ENCODE data around the gene MEMO1.
"Not testable (repeated sequence)": the region's sequence is repeated elsewhere in the genome, so short reads cannot be mapped to it uniquely, and the experiment has no call there.

MEMO1 gene

GRCh38 chr2:31979956-31980355, 30.9 kb downstream of the MEMO1 start:
- no peak overlapping the region for H3K27ac ChIP-seq (ENCODE audit: low read length)
- H3K9me3 ChIP-seq (ENCODE audit: control insufficient read depth, insufficient read depth, low read length) = no peaks in the 10 kb centered on the region
- no peaks in the 10 kb centered on the region for H3K36me3 ChIP-seq (ENCODE audit: control insufficient read depth, insufficient read depth, low read length)
- H3K4me3 ChIP-seq (ENCODE audit: low read length) = no peak overlapping the region
- H3K27me3 ChIP-seq (ENCODE audit: control insufficient read depth, insufficient read depth, low read length) = no peaks in the 10 kb centered on the region
- no CpG with 5 or more reads among the region's 3 CpGs for WGBS (ENCODE audit: insufficient coverage, insufficient read length)
- H3K4me1 ChIP-seq (ENCODE audit: control insufficient read depth, insufficient read depth, low read length) = no peaks in the 10 kb centered on the region
- no peak for DNase-seq (ENCODE audit: low read depth, low spot score)

- H3K4me1 ChIP-seq (ENCODE audit: control insufficient read depth, insufficient read depth, low read length) = no peaks in the 10 kb centered on the region
- H3K4me3 ChIP-seq (ENCODE audit: low read length) = no peak overlapping the region
- no peak for DNase-seq (ENCODE audit: low read depth, low spot score)
- no peaks in the 10 kb centered on the region for H3K36me3 ChIP-seq (ENCODE audit: control insufficient read depth, insufficient read depth, low read length)
- H3K27ac ChIP-seq (ENCODE audit: low read length) = no peak overlapping the region
- H3K9me3 ChIP-seq (ENCODE audit: control insufficient read depth, insufficient read depth, low read length) = no peaks in the 10 kb centered on the region
- WGBS (ENCODE audit: insufficient coverage, insufficient read length) = no CpG with 5 or more reads among the region's 3 CpGs
- H3K27me3 ChIP-seq (ENCODE audit: control insufficient read depth, insufficient read depth, low read length) = no peaks in the 10 kb centered on the region
Observed at GRCh38 chr2:31979018-31979417, 31.8 kb downstream of the MEMO1 start.

DNA sequence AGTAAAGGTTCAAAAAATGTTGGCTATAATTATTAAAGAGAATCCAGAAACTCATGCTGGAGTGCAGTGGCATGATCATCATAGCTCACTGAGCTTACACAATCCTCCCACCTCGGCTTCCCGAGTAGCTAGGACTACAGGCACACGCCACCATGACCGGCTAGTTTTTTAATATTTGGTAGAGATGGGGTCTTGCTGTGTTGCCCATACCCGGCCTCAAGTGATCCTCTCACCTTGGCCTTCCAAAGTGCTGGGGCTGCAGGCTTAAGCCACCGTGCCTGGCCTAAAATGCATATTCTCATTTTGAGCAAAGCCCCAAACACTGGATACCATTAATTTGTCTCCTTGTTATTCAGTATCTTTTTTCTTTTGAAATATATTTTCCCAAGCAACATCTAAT, 32.4 kb downstream of the MEMO1 start:
- Histone ChIP-seq H3K27ac (ENCODE audit: low read length) (no peak overlapping the region), H3K9me3 (ENCODE audit: control insufficient read depth, insufficient read depth, low read length) (no peaks in the 10 kb centered on the region), H3K4me1 (ENCODE audit: control insufficient read depth, insufficient read depth, low read length) (no peaks in the 10 kb centered on the region), H3K4me3 (ENCODE audit: low read length) (no peak overlapping the region), H3K27me3 (ENCODE audit: control insufficient read depth, insufficient read depth, low read length) (no peaks in the 10 kb centered on the region), H3K36me3 (ENCODE audit: control insufficient read depth, insufficient read depth, low read length) (no peaks in the 10 kb centered on the region)
- no CpG with 5 or more reads among the region's 6 CpGs for WGBS (ENCODE audit: insufficient coverage, insufficient read length)
- no peak for DNase-seq (ENCODE audit: low read depth, low spot score)

- no peak overlapping the region for H3K27ac ChIP-seq (ENCODE audit: low read length)
- no peak for DNase-seq (ENCODE audit: low read depth, low spot score)
- H3K4me3 ChIP-seq (ENCODE audit: low read length) = no peak overlapping the region
- H3K27me3 ChIP-seq (ENCODE audit: control insufficient read depth, insufficient read depth, low read length) = no peaks in the 10 kb centered on the region
- no peaks in the 10 kb centered on the region for H3K4me1 ChIP-seq (ENCODE audit: control insufficient read depth, insufficient read depth, low read length)
- H3K9me3 ChIP-seq (ENCODE audit: control insufficient read depth, insufficient read depth, low read length) = no peaks in the 10 kb centered on the region
- no peaks in the 10 kb centered on the region for H3K36me3 ChIP-seq (ENCODE audit: control insufficient read depth, insufficient read depth, low read length)
Observed at GRCh38 chr2:31973665-31974064, 37.1 kb downstream of the MEMO1 start.

- H3K36me3 ChIP-seq (ENCODE audit: control insufficient read depth, insufficient read depth, low read length) = no peaks in the 10 kb centered on the region
- no CpG with 5 or more reads among the region's 2 CpGs for WGBS (ENCODE audit: insufficient coverage, insufficient read length)
- H3K4me3 ChIP-seq (ENCODE audit: low read length) = no peak overlapping the region
- no peaks in the 10 kb centered on the region for H3K4me1 ChIP-seq (ENCODE audit: control insufficient read depth, insufficient read depth, low read length)
- H3K9me3 ChIP-seq (ENCODE audit: control insufficient read depth, insufficient read depth, low read length) = no peaks in the 10 kb centered on the region
- DNase-seq (ENCODE audit: low read depth, low spot score) = no peak
- no peak overlapping the region for H3K27ac ChIP-seq (ENCODE audit: low read length)
- no peaks in the 10 kb centered on the region for H3K27me3 ChIP-seq (ENCODE audit: control insufficient read depth, insufficient read depth, low read length)
Observed at GRCh38 chr2:31972059-31972458, 38.7 kb downstream of the MEMO1 start.

DNA sequence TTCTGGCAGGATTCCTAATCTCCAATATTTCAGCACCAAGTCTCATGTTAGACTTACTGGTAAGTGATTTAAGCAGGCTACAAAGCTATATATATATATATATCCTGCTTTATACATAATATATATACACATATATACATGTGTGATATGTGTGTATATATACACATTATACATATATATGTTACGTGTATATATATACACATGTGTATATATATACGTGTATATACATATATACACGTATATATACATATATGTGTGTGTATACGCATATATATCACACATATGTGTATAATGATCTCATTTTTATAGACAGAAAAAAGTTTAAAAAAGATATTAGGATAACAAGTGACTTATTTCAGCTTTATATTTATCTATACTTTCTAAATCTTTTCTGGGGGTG, 41.6 kb downstream of the MEMO1 start:
- Histone ChIP-seq H3K27ac (ENCODE audit: low read length) (no peak overlapping the region), H3K27me3 (ENCODE audit: control insufficient read depth, insufficient read depth, low read length) (no peaks in the 10 kb centered on the region), H3K9me3 (ENCODE audit: control insufficient read depth, insufficient read depth, low read length) (no peaks in the 10 kb centered on the region), H3K36me3 (ENCODE audit: control insufficient read depth, insufficient read depth, low read length) (no peaks in the 10 kb centered on the region), H3K4me3 (ENCODE audit: low read length) (no peak overlapping the region), H3K4me1 (ENCODE audit: control insufficient read depth, insufficient read depth, low read length) (no peaks in the 10 kb centered on the region)
- no CpG with 5 or more reads among the region's 4 CpGs for WGBS (ENCODE audit: insufficient coverage, insufficient read length)
- DNase-seq (ENCODE audit: low read depth, low spot score) = no peak

DNA sequence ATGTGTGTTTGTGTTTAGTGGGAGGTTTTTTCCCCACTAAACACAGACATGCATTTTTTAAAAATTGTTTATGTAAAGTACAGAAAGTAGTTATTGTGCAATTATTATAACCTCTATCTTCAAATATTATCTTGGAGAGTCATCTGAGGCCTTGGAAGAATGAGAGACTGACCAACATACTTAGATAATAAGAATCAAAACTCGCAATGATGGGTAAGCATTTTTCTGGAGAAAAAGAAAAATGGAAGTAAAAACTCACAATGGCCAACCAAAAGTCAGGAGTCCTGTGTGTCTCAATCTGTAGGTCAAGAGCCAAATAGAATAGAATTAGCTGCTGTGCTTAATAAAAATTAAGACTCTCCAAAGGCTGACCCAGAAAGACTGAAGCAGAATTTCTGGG, 43.0 kb downstream of the MEMO1 start:
- H3K27ac ChIP-seq (ENCODE audit: low read length) = no peak overlapping the region
- no peak for DNase-seq (ENCODE audit: low read depth, low spot score)
- no peaks in the 10 kb centered on the region; the same call in 1 of the 2 replicates for H3K4me1 ChIP-seq (ENCODE audit: control insufficient read depth, insufficient read depth, low read length)
- no peaks in the 10 kb centered on the region for H3K36me3 ChIP-seq (ENCODE audit: control insufficient read depth, insufficient read depth, low read length)
- no peak overlapping the region for H3K4me3 ChIP-seq (ENCODE audit: low read length)
- H3K27me3 ChIP-seq (ENCODE audit: control insufficient read depth, insufficient read depth, low read length) = no peaks in the 10 kb centered on the region
- WGBS (ENCODE audit: insufficient coverage, insufficient read length) = no CpG with 5 or more reads among the region's 1 CpG
- H3K9me3 ChIP-seq (ENCODE audit: control insufficient read depth, insufficient read depth, low read length) = no peaks in the 10 kb centered on the region

- H3K9me3 ChIP-seq (ENCODE audit: control insufficient read depth, insufficient read depth, low read length); H3K27ac ChIP-seq (ENCODE audit: low read length); H3K4me3 ChIP-seq (ENCODE audit: low read length); DNase-seq (ENCODE audit: low read depth, low spot score); H3K27me3 ChIP-seq (ENCODE audit: control insufficient read depth, insufficient read depth, low read length); H3K36me3 ChIP-seq (ENCODE audit: control insufficient read depth, insufficient read depth, low read length); H3K4me1 ChIP-seq (ENCODE audit: control insufficient read depth, insufficient read depth, low read length): not testable (repeated sequence)
- WGBS (ENCODE audit: insufficient coverage, insufficient read length) = no CpG with 5 or more reads among the region's 6 CpGs
Observed at GRCh38 chr2:31966402-31966801, 44.4 kb downstream of the MEMO1 start.

DNA sequence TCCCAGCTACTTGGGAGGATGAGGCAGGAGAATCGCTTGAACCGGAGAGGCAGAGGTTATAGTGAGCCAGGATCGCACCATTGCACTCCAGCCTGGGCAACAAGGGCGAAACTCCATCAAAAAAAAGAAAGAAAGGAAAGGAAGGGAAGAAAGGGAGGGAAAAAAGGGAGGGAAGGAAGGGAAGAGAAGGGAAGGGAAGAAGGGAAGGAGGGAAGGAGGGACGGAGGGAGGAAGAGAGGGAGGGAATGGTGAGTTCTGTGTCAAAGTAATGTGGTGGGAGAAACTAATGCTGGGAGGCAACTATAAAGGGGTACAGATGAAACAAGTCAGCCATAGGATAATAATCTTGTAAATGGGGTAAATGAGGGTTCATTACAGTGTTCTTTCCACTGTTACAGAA, 45.7 kb downstream of the MEMO1 start:
- no peaks in the 10 kb centered on the region for H3K9me3 ChIP-seq (ENCODE audit: control insufficient read depth, insufficient read depth, low read length)
- WGBS (ENCODE audit: insufficient coverage, insufficient read length) = 88% methylated on average over 1 of the region's 5 CpGs
- H3K27me3 ChIP-seq (ENCODE audit: control insufficient read depth, insufficient read depth, low read length) = no peaks in the 10 kb centered on the region
- no peaks in the 10 kb centered on the region; the same call in 1 of the 2 replicates for H3K4me1 ChIP-seq (ENCODE audit: control insufficient read depth, insufficient read depth, low read length)
- no peak for DNase-seq (ENCODE audit: low read depth, low spot score)
- no peak overlapping the region for H3K27ac ChIP-seq (ENCODE audit: low read length)
- H3K36me3 ChIP-seq (ENCODE audit: control insufficient read depth, insufficient read depth, low read length) = no peaks in the 10 kb centered on the region
- no peak overlapping the region for H3K4me3 ChIP-seq (ENCODE audit: low read length)

GRCh38 chr2:31962757-31963361, 47.9 kb downstream of the MEMO1 start:
- no peaks in the 10 kb centered on the region for H3K27me3 ChIP-seq (ENCODE audit: control insufficient read depth, insufficient read depth, low read length)
- no peaks in the 10 kb centered on the region for H3K36me3 ChIP-seq (ENCODE audit: control insufficient read depth, insufficient read depth, low read length)
- no peaks in the 10 kb centered on the region for H3K9me3 ChIP-seq (ENCODE audit: control insufficient read depth, insufficient read depth, low read length)
- no peak overlapping the region for H3K4me3 ChIP-seq (ENCODE audit: low read length)
- no peaks in the 10 kb centered on the region; the same call in 1 of the 2 replicates for H3K4me1 ChIP-seq (ENCODE audit: control insufficient read depth, insufficient read depth, low read length)
- no peak overlapping the region for H3K27ac ChIP-seq (ENCODE audit: low read length)
- no peak for DNase-seq (ENCODE audit: low read depth, low spot score)
- WGBS (ENCODE audit: insufficient coverage, insufficient read length) = no CpG with 5 or more reads among the region's 2 CpGs

GRCh38 chr2:31958140-31958717, 52.6 kb downstream of the MEMO1 start:
- no peaks in the 10 kb centered on the region; the same call in 1 of the 2 replicates for H3K4me1 ChIP-seq (ENCODE audit: control insufficient read depth, insufficient read depth, low read length)
- no peaks in the 10 kb centered on the region for H3K27me3 ChIP-seq (ENCODE audit: control insufficient read depth, insufficient read depth, low read length)
- H3K4me3 ChIP-seq (ENCODE audit: low read length) = no peak overlapping the region
- no peaks in the 10 kb centered on the region for H3K36me3 ChIP-seq (ENCODE audit: control insufficient read depth, insufficient read depth, low read length)
- no peaks in the 10 kb centered on the region for H3K9me3 ChIP-seq (ENCODE audit: control insufficient read depth, insufficient read depth, low read length)
- no CpG with 5 or more reads among the region's 5 CpGs for WGBS (ENCODE audit: insufficient coverage, insufficient read length)
- H3K27ac ChIP-seq (ENCODE audit: low read length) = no peak overlapping the region
- no peak for DNase-seq (ENCODE audit: low read depth, low spot score)

Data from iPS DF 6.9 (cell line).